Activated CD8-positive, alpha-beta T cell treated with anti-CD3 and anti-CD28 coated beads for 36 hours (primary cell): Measurements from ENCODE around the gene NUDT8. TPM values are rescaled to one million over a fixed set of nuclear protein-coding genes. Genes with fewer than 3 reads are reported as not detected.

ENCODE experiments used
- ATAC-seq: fragments of 200-7000 bp; cut with Tn5 transposase; one replicate; pipeline ENCODE4 v1.10.0; 2021; ENCODE audit warnings: mild to moderate bottlenecking, moderate library complexity
- CTCF ChIA-PET: fragments of 350-600 bp; sonication (Branson Sonifier 250); formaldehyde crosslinking; loops from one replicate; lab custom pipeline; 2021; ENCODE audit warnings: antibody characterized with exemption; lab: Charles Lee
- POLR2A ChIA-PET: fragments of 350-600 bp; sonication (Branson Sonifier 250); formaldehyde crosslinking; loops from one replicate; lab custom pipeline; 2021; ENCODE audit warnings: antibody characterized with exemption; lab: Charles Lee
- DNase-seq: peaks from one replicate; pipeline ENCODE4 v3.0.0-alpha.2; 2020
- H3K27ac Mint-ChIP-seq: one replicate; pipeline ENCODE4 v1.8.0; 2021; ENCODE audit warnings: mild to moderate bottlenecking, mixed read lengths
- H3K27me3 Mint-ChIP-seq: one replicate; pipeline ENCODE4 v1.8.0; 2021; ENCODE audit warnings: mixed read lengths
- H3K36me3 Mint-ChIP-seq: one replicate; pipeline ENCODE4 v1.8.0; 2021; ENCODE audit warnings: low read depth, mixed read lengths
- H3K4me1 Mint-ChIP-seq: one replicate; pipeline ENCODE4 v1.8.0; 2021; ENCODE audit warnings: low read depth, mixed read lengths
- H3K4me3 Mint-ChIP-seq: one replicate; pipeline ENCODE4 v1.8.0; 2021; ENCODE audit warnings: mild to moderate bottlenecking, moderate library complexity, mixed read lengths
- H3K9me3 Mint-ChIP-seq: one replicate; pipeline ENCODE4 v1.8.0; 2021; ENCODE audit warnings: mixed read lengths
- intact Hi-C: fragments of 100-400 bp; cut with micrococcal nuclease; formaldehyde crosslinking; loops from one replicate; pipeline ENCODE4 v1.10.0; 2022
- total RNA-seq, 2 experiments: library from RNA; stranded (reverse); gene quantifications; one replicate each; pipeline ENCODE4 v1.2.3, GENCODE V29; 2021
- TF ChIP-seq, protein P1 (sequence below): fragments of 200-600 bp; IDR thresholded peaks from one replicate; pipeline ENCODE4 v1.8.0; 2022; ENCODE audit warnings: antibody characterized with exemption, mild to moderate bottlenecking

The NUDT8 gene
- total RNA-seq, 2 experiments from 2014 or later: 35.5 to 39.5 TPM

DNA sequence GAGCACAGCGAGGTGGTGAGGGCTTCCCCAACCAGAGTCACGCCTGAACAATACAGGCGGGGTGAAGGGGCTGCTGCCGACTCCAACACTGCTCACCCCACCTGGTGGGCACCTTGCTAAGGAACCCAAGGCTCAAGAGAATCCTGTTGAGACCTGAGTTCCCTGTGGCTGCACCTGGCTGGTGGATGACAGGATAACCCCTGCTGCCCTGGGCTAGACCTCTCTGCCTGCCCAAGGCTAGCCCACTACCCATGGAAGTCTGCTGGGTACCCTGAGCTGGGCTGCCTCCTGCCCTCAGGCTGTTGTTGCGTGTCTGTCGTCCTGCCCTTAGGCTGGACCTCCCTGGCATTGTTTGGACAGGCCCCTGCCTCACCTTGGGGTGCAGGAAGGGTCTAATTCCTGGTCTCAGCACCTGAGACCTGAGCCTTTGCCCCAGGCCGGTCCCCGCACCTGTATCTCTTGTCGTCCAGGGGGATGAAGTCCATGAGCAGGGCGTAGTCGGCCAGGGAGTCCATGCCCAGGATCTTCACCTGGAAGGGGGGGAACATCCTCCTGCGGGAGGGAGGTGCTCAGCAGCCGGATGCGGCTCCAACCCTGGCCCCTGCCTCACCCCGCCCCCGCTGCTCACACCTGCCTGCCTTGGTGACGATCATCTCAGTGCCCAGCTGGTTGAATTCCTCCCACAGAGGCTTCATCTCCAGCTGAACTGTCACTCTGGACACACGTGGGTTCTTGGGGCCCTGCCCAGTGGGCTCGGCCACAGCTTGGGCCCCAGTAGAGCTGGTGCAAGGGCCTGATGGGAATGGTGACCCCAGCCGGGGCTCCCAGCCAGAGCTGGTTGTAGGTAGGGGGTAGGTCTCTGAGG, 4.9 kb upstream of the NUDT8 start:
- TF ChIP-seq, protein P1, sequence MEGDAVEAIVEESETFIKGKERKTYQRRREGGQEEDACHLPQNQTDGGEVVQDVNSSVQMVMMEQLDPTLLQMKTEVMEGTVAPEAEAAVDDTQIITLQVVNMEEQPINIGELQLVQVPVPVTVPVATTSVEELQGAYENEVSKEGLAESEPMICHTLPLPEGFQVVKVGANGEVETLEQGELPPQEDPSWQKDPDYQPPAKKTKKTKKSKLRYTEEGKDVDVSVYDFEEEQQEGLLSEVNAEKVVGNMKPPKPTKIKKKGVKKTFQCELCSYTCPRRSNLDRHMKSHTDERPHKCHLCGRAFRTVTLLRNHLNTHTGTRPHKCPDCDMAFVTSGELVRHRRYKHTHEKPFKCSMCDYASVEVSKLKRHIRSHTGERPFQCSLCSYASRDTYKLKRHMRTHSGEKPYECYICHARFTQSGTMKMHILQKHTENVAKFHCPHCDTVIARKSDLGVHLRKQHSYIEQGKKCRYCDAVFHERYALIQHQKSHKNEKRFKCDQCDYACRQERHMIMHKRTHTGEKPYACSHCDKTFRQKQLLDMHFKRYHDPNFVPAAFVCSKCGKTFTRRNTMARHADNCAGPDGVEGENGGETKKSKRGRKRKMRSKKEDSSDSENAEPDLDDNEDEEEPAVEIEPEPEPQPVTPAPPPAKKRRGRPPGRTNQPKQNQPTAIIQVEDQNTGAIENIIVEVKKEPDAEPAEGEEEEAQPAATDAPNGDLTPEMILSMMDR: no peak
- intact Hi-C loops: no loop called here
- H3K36me3 Mint-ChIP-seq: no peaks in the 10 kb centered on the region
- H3K9me3 Mint-ChIP-seq: no peaks in the 10 kb centered on the region
- H3K27ac Mint-ChIP-seq: no peak overlapping the region
- H3K27me3 Mint-ChIP-seq: no peaks in the 10 kb centered on the region
- ATAC-seq: no peak
- peaks cover 7% of the 10 kb centered on the region for H3K4me1 Mint-ChIP-seq
- DNase-seq: no peak
- ChIA-PET CTCF (interaction anchor here (0.7 to 8.6 kb wide), 2 partner anchors 13 to 25 kb away, joined by 3 to 127 read pairs; partner anchors contain the start of gene ACY3), POLR2A (interaction anchor here (0.9 to 1.3 kb wide), 4 partner anchors 12 to 52 kb away, joined by 3 to 4 read pairs (median 3); no protein-coding TSS in a partner anchor)
- H3K4me3 Mint-ChIP-seq: no peak overlapping the region

- H3K36me3 Mint-ChIP-seq: no peaks in the 10 kb centered on the region
- TF ChIP-seq, protein P1: no peak
- ATAC-seq (no peak), DNase-seq (no peak)
- H3K4me3 Mint-ChIP-seq: no peak overlapping the region
- no peaks in the 10 kb centered on the region for H3K27me3 Mint-ChIP-seq
- no peaks in the 10 kb centered on the region for H3K9me3 Mint-ChIP-seq
- no peak overlapping the region for H3K27ac Mint-ChIP-seq
- ChIA-PET POLR2A (interaction anchor here (1.2 kb wide), 1 partner anchor 13 kb away, joined by 3 read pairs; no protein-coding TSS in a partner anchor), CTCF (interaction anchor here (0.7 to 8.6 kb wide), 2 partner anchors 14 to 26 kb away, joined by 3 to 127 read pairs; partner anchors contain the start of gene ACY3)
- H3K4me1 Mint-ChIP-seq: peaks cover 7% of the 10 kb centered on the region
- intact Hi-C loops: no loop called here
These were observed 4.1 kb upstream of the NUDT8 start for GRCh38 chr11:67633758-67634365.

DNA sequence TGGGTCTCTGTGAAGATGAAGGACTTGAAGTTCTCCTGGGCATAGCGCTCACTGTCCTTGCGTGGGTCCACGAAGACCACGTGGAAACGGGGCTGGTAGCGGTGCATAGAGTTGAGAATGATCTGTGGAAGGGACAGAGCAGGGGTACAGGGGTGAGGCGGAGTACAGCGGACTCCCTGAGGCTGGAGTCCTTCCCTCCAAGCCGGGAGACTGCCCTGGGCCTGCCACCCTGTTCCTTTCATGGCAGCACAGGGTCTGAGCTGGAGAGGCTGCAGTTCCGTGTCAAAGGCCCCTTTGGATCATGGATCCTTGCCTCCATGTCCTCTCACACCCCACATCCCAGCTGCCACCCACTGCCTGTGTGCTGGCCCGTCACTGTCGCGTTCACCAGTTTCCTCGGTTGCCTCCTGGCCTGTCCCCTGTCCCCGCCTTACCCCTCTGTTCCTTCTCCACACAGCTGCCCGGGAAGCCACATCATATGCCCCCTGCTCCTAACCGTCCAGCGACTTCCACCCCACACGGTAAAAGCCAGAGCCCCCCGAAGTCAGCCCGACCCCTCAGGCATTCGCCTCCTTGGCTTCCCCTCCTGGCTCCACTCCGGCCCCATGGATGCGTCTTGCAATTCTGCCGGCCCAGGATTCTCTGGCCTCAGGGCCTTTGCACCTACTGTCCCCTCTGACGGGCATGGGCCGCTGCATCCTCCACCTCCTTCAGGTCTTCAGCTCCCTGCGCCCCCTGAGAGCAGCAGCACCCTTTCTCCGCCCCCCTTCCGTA, 3.4 kb upstream of the NUDT8 start:
- peaks cover 7% of the 10 kb centered on the region for H3K4me1 Mint-ChIP-seq
- TF ChIP-seq, protein P1: no peak
- no peak overlapping the region for H3K4me3 Mint-ChIP-seq
- H3K9me3 Mint-ChIP-seq: no peaks in the 10 kb centered on the region
- no peak overlapping the region for H3K27ac Mint-ChIP-seq
- H3K36me3 Mint-ChIP-seq: no peaks in the 10 kb centered on the region
- ChIA-PET POLR2A (interaction anchor here (1.2 kb wide), 1 partner anchor 13 kb away, joined by 3 read pairs; no protein-coding TSS in a partner anchor), CTCF (interaction anchor here (0.7 to 8.6 kb wide), 3 partner anchors 15 to 26 kb away, joined by 3 to 127 read pairs (median 89); partner anchors contain the start of gene ACY3)
- intact Hi-C loops: no loop called here
- ATAC-seq: no peak
- no peak for DNase-seq
- H3K27me3 Mint-ChIP-seq: no peaks in the 10 kb centered on the region

GRCh38 chr11:67632175-67632981, 2.6 kb upstream of the NUDT8 start:
- intact Hi-C loops: no loop called here
- Mint-ChIP-seq H3K27me3 (no peaks in the 10 kb centered on the region), H3K36me3 (no peaks in the 10 kb centered on the region), H3K27ac (no peak overlapping the region), H3K9me3 (no peaks in the 10 kb centered on the region), H3K4me3 (no peak overlapping the region), H3K4me1 (peaks cover 7% of the 10 kb centered on the region)
- ATAC-seq (no peak), DNase-seq (no peak)
- CTCF ChIA-PET: interaction anchor here (8.1 to 8.6 kb wide), 2 partner anchors 16 to 17 kb away, joined by 89 to 127 read pairs; partner anchors contain the start of gene ACY3
- POLR2A ChIA-PET: interaction anchor here (1.1 to 1.2 kb wide), 3 partner anchors 11 to 15 kb away, joined by 3 to 5 read pairs (median 3); no protein-coding TSS in a partner anchor
- TF ChIP-seq, protein P1: no peak
